DOHH2 (cell line): ENCODE data around the gene FAM81A.
"Not testable (repeated sequence)": the region's sequence is repeated elsewhere in the genome, so short reads cannot be mapped to it uniquely, and the experiment has no call there.

ENCODE experiments used
- H3F3A ChIP-seq: fragments of 200-600 bp; sonication (generic), shearing (Covaris generic); 2 replicates; pipeline ENCODE4 v1.6.0; 2016; ENCODE audit warnings: antibody characterized with exemption, mild to moderate bottlenecking; ENCODE audit not compliant: control insufficient read depth, insufficient read depth
- H3K27ac ChIP-seq: fragments of 200-600 bp; sonication (generic); 2 replicates; pipeline ENCODE4 v1.5.1; 2014; ENCODE audit warnings: low read depth, mild to moderate bottlenecking, low read length, moderate library complexity
- H3K27me3 ChIP-seq: fragments of 200-600 bp; sonication (generic); 2 replicates; pipeline ENCODE4 v1.6.1; 2014; ENCODE audit warnings: mild to moderate bottlenecking, low read length, mixed read lengths; ENCODE audit not compliant: control insufficient read depth
- H3K36me3 ChIP-seq: fragments of 200-600 bp; sonication (generic); 2 replicates; pipeline ENCODE4 v1.6.1; 2014; ENCODE audit warnings: mild to moderate bottlenecking, low read length, moderate library complexity, mixed read lengths; ENCODE audit not compliant: control insufficient read depth
- H3K4me1 ChIP-seq: fragments of 200-600 bp; sonication (generic); 2 replicates; pipeline ENCODE4 v1.6.1; 2014; ENCODE audit warnings: mild to moderate bottlenecking, low read length, mixed read lengths; ENCODE audit not compliant: control insufficient read depth
- H3K4me2 ChIP-seq: fragments of 200-600 bp; sonication (generic); 2 replicates; pipeline ENCODE4 v1.6.0; 2014; ENCODE audit warnings: mild to moderate bottlenecking, low read length, moderate library complexity
- H3K4me3 ChIP-seq: fragments of 200-600 bp; sonication (generic); 2 replicates; pipeline ENCODE4 v1.5.1; 2014; ENCODE audit warnings: mild to moderate bottlenecking, low read length, mixed read lengths
- H3K79me2 ChIP-seq: fragments of 200-600 bp; sonication (generic); 2 replicates; pipeline ENCODE4 v1.6.1; 2014; ENCODE audit warnings: mild to moderate bottlenecking, low read length, mixed read lengths; ENCODE audit not compliant: control insufficient read depth
- H3K9me2 ChIP-seq: fragments of 200-600 bp; sonication (generic); replicated peaks from 2 replicates; pipeline ENCODE4 v1.6.1; 2014; ENCODE audit warnings: mild to moderate bottlenecking, low read length, mixed read lengths; ENCODE audit not compliant: control insufficient read depth
- H3K9me3 ChIP-seq: fragments of 200-600 bp; sonication (generic); 2 replicates; pipeline ENCODE4 v1.6.1; 2014; ENCODE audit warnings: antibody characterized with exemption, low read length, mixed read lengths; ENCODE audit not compliant: control insufficient read depth, insufficient read depth
- H4K20me1 ChIP-seq: fragments of 200-600 bp; sonication (generic); 2 replicates; pipeline ENCODE4 v1.6.0; 2014; ENCODE audit warnings: low read depth, mild to moderate bottlenecking, antibody characterized with exemption, low read length, moderate library complexity; ENCODE audit not compliant: control insufficient read depth, insufficient read depth
- EZH2phosphoT487 ChIP-seq: fragments of 200-600 bp; sonication (generic); IDR thresholded peaks from 2 replicates; pipeline ENCODE4 v1.6.1; 2017; ENCODE audit warnings: borderline replicate concordance, mild to moderate bottlenecking, antibody characterized with exemption, low read length, moderate library complexity, mixed read lengths
- TF ChIP-seq, protein P1 (sequence below): fragments of 200-600 bp; sonication (generic); IDR thresholded peaks from one replicate; pipeline ENCODE4 v1.5.1; 2014; ENCODE audit warnings: antibody characterized with exemption, mild to moderate bottlenecking, low read depth, low read length; ENCODE audit not compliant: poor library complexity, severe bottlenecking

Gene FAM81A

DNA sequence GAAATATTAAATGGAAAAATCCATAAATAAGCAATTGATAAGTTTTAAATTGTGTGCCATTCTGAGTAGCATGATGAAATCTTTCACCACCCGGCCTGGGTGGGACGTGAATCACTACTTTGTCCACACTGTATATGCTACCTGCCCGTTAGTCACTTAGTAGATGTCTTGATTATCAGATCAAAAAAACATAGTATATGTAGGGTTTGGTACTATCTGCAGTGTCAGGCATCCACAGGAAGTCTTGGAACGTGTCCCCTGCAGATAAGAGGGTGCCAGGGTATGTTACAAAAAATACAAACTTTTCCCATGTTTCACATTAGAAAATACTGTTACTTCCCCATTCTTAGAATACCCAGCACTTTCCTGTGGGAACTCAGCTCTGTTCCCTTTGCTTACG is 35.2 kb downstream of the FAM81A start:
- Histone ChIP-seq H3F3A (no peaks in the 10 kb centered on the region), H3K27me3 (no peaks in the 10 kb centered on the region), H3K4me3 (no peak overlapping the region), H3K4me2 (no peak overlapping the region), H3K9me3 (no peaks in the 10 kb centered on the region), H3K4me1 (no peaks in the 10 kb centered on the region), H3K79me2 (no peaks in the 10 kb centered on the region), H3K27ac (no peak overlapping the region), H3K36me3 (peaks cover 4% of the 10 kb centered on the region; the same call in 1 of the 2 replicates), H3K9me2 (no peaks in the 10 kb centered on the region), H4K20me1 (no peaks in the 10 kb centered on the region)
- TF ChIP-seq EZH2phosphoT487 = no peak
- TF ChIP-seq, protein P1, sequence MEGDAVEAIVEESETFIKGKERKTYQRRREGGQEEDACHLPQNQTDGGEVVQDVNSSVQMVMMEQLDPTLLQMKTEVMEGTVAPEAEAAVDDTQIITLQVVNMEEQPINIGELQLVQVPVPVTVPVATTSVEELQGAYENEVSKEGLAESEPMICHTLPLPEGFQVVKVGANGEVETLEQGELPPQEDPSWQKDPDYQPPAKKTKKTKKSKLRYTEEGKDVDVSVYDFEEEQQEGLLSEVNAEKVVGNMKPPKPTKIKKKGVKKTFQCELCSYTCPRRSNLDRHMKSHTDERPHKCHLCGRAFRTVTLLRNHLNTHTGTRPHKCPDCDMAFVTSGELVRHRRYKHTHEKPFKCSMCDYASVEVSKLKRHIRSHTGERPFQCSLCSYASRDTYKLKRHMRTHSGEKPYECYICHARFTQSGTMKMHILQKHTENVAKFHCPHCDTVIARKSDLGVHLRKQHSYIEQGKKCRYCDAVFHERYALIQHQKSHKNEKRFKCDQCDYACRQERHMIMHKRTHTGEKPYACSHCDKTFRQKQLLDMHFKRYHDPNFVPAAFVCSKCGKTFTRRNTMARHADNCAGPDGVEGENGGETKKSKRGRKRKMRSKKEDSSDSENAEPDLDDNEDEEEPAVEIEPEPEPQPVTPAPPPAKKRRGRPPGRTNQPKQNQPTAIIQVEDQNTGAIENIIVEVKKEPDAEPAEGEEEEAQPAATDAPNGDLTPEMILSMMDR = no peak

DNA sequence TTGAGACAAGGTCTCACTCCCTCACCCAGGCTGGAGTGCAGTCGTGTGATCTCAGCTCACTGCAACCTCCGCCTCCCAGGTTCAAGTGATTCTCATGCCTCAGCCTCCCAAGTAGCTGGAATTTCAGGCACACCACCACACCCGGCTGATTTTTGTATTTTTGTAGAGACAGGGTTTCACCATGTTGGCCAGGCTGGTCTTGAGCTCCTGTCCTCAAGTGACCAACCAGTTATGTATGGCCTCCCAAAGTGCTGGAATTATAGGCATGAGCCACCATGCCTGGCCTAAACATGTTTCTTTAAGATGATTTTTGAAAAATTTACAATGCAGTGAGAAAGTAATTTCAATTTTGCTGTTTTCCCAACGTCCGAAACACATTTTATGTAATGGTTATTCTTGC is 37.2 kb downstream of the FAM81A start:
- not testable (repeated sequence) for H3K4me2 ChIP-seq, H3K36me3 ChIP-seq, H3K27ac ChIP-seq, H3K27me3 ChIP-seq, H3F3A ChIP-seq, H4K20me1 ChIP-seq, H3K4me1 ChIP-seq, H3K4me3 ChIP-seq, H3K9me2 ChIP-seq, H3K79me2 ChIP-seq, H3K9me3 ChIP-seq

DNA sequence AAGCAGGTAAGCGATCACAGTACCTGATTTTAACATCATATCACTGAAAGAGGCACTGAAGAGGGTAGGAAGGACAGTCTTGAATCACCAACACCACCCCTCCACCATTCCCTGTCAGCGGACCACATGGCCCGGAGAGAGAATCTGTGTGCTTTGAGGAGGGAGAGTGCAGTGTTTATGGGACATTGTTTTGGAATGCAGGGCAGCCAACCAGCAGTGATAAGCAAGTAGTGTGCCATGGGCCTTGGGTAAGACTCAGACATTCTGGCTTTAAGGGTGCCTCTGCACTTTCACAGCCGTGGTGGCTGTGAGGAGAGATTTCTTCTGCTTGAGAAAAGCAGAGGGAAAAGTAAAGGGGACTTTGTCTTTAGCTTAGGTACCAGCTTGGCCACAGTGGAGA is 46.4 kb downstream of the FAM81A start:
- TF ChIP-seq, protein P1 = no peak
- TF ChIP-seq EZH2phosphoT487 = no peak
- no peak overlapping the region for H3K4me3 ChIP-seq

DNA sequence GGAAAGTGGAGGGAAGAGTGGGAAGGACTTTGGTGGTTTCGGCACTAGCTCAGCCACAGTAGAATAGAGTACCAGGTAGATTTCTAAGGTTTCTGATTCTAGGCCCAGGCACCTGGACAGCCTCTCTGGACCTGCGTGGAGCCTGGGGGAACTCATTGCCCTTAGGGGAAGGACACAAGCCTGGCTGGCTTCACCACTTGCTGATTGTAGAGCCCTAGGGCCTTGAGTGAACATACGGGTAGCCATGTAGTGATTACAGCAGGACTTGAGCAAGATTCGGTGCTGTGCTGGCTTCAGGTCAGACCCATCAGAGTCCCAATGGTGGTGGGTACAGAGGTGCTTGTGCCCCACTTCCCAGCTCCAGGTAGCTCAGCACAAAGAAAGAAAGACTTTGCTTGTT is 47.0 kb downstream of the FAM81A start:
- no peaks in the 10 kb centered on the region for H3K9me2 ChIP-seq
- no peaks in the 10 kb centered on the region for H3K79me2 ChIP-seq
- no peak for TF ChIP-seq EZH2phosphoT487
- TF ChIP-seq, protein P1 = no peak
- no peaks in the 10 kb centered on the region for H3F3A ChIP-seq
- H3K36me3 ChIP-seq = peaks cover 7% of the 10 kb centered on the region; the same call in 1 of the 2 replicates
- no peaks in the 10 kb centered on the region for H3K27me3 ChIP-seq
- H4K20me1 ChIP-seq = no peaks in the 10 kb centered on the region
- H3K4me2 ChIP-seq = no peak overlapping the region
- peaks cover 14% of the 10 kb centered on the region for H3K4me1 ChIP-seq
- H3K9me3 ChIP-seq = peaks cover 4% of the 10 kb centered on the region; the same call in 1 of the 2 replicates
- no peak overlapping the region for H3K27ac ChIP-seq
- no peak overlapping the region for H3K4me3 ChIP-seq

More for the DNA sequence above, 46.4 kb downstream of the FAM81A start:
- Histone ChIP-seq H3F3A (no peaks in the 10 kb centered on the region), H3K79me2 (no peaks in the 10 kb centered on the region), H3K9me2 (no peaks in the 10 kb centered on the region), H3K27me3 (no peaks in the 10 kb centered on the region), H3K4me1 (peaks cover 14% of the 10 kb centered on the region), H3K4me2 (no peak overlapping the region), H3K36me3 (peaks cover 7% of the 10 kb centered on the region; the same call in 1 of the 2 replicates), H3K27ac (no peak overlapping the region), H3K9me3 (peaks cover 1% of the 10 kb centered on the region; the same call in 1 of the 2 replicates), H4K20me1 (no peaks in the 10 kb centered on the region)

DNA sequence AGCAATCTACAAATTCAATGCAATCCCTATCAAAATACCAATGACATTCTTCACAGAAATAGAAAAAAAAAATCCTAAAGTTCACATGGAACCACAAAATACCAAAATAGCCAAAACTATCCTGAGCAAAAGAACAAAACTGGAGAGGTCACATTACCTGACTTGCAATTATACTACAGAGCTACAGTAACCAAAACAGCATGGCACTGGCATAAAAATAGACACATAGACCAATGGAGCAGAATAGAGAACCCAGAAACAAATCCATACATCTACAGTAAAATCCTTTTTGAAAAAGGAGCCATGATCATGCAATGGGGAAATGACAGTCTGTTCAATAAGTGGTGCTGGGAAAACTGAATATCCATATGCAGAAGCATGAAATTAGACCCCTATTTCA is 51.5 kb downstream of the FAM81A start:
- H3K4me1 ChIP-seq = peaks cover 12% of the 10 kb centered on the region
- not testable (repeated sequence) for H3K4me2 ChIP-seq, H3K27me3 ChIP-seq, H3K79me2 ChIP-seq, H3K27ac ChIP-seq, H3K4me3 ChIP-seq, H3K9me3 ChIP-seq, H3F3A ChIP-seq, H4K20me1 ChIP-seq, H3K9me2 ChIP-seq, H3K36me3 ChIP-seq
